GM12891 (cell line): Measurements from ENCODE around the gene LGALS12.

Experiments
- PAX5 ChIP-seq: IDR thresholded peaks from 2 replicates; pipeline ENCODE4 v1.6.1; 2011; ENCODE audit warnings: low read length, moderate library complexity, mild to moderate bottlenecking; ENCODE audit not compliant: insufficient read depth, severe bottlenecking
- POLR2A ChIP-seq: IDR thresholded peaks from 2 replicates; pipeline ENCODE4 v1.6.1; 2011; ENCODE audit warnings: low read depth, low read length, control low read depth
- POU2F2 ChIP-seq: IDR thresholded peaks from 2 replicates; pipeline ENCODE4 v1.6.1; 2011; ENCODE audit warnings: low read depth, mild to moderate bottlenecking, control low read depth, low read length, moderate library complexity
- TAF1 ChIP-seq: IDR thresholded peaks from 2 replicates; pipeline ENCODE4 v1.6.1; 2011; ENCODE audit warnings: low read depth, low read length, control low read depth

DNA sequence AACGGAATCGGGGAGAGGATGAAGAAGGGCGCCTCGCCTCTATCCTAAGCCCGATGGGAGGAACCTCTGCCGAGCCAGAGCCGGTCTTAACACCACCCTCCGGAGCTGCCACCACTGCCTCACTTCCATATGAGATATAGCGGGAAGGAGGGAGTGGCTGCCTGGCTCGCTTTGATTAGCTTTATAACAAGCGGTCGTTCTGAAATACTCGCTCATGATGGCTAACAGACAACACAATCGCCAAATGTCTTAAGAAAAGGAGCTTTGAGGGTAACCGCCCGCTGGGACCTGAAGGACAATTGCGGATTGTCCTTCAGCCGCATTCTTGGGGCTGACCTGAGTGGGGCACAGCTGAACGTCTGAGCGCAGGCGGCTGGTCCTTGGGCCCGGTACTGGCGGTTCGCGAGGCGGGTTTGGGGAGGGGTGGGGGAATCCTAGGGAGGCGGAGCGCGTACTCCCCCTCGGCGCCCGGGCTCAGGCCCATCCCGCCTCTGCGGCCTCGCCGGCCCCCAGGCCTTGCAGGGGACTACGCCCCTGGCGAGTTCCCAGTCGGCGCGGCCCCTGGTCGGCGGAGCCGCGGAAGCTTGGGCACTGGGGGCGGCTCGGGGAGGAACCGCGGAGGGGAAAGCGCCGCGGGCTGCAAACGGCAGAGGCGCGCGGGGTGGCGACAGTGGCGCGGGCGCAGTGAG, 15.2 kb upstream of the LGALS12 start, which contains the start of gene PLAAT5:
- TF ChIP-seq POLR2A, result no peak
- no peak for TF ChIP-seq TAF1
- no peak for TF ChIP-seq PAX5
- TF ChIP-seq POU2F2, result no peak
